Neuron (in vitro differentiated cells): ENCODE data around the gene CSTPP1.

Experiments used
- H2AFZ ChIP-seq: one replicate; pipeline ENCODE4 v1.6.1; 2013; ENCODE audit warnings: low read depth, mild to moderate bottlenecking, inconsistent platforms, low read length, moderate library complexity
- H3K27me3 ChIP-seq: one replicate; pipeline ENCODE4 v1.6.1; 2013; ENCODE audit warnings: low read length; ENCODE audit not compliant: insufficient read depth
- H3K36me3 ChIP-seq: one replicate; pipeline ENCODE4 v1.6.1; 2013; ENCODE audit warnings: low read length; ENCODE audit not compliant: insufficient read depth
- H3K4me1 ChIP-seq: one replicate; pipeline ENCODE4 v1.6.1; 2013; ENCODE audit warnings: low read length; ENCODE audit not compliant: insufficient read depth
- H3K4me3 ChIP-seq: 2 replicates; pipeline ENCODE4 v1.5.1; 2013; ENCODE audit warnings: mild to moderate bottlenecking, low read length, moderate library complexity
- H3K9me3 ChIP-seq: one replicate; pipeline ENCODE4 v1.6.1; 2013; ENCODE audit warnings: low read length

Gene CSTPP1

DNA sequence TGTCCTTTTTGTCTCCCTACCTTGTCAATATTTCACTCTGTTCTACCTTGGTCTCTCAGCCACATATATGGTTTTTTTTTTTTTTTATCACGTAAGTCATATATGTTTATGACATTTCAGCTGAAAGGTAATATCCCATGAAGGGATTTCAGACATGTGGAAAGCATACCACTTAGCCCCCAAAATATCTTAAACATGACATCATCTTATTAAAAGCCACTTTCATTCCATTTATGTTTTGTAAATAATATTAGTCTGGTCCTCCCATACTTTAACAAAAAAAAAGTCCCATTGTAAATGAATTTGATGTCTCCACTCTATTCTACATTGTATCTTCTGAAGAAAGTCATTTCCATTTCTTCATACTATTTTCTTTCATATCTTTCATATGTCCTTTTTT is 85.4 kb downstream of the CSTPP1 start:
- no peaks in the 10 kb centered on the region for H3K36me3 ChIP-seq
- H2AFZ ChIP-seq: no peak overlapping the region
- no peaks in the 10 kb centered on the region for H3K27me3 ChIP-seq
- H3K4me3 ChIP-seq: no peak overlapping the region
- H3K4me1 ChIP-seq: peaks cover 20% of the 10 kb centered on the region
- H3K9me3 ChIP-seq: no peaks in the 10 kb centered on the region

DNA sequence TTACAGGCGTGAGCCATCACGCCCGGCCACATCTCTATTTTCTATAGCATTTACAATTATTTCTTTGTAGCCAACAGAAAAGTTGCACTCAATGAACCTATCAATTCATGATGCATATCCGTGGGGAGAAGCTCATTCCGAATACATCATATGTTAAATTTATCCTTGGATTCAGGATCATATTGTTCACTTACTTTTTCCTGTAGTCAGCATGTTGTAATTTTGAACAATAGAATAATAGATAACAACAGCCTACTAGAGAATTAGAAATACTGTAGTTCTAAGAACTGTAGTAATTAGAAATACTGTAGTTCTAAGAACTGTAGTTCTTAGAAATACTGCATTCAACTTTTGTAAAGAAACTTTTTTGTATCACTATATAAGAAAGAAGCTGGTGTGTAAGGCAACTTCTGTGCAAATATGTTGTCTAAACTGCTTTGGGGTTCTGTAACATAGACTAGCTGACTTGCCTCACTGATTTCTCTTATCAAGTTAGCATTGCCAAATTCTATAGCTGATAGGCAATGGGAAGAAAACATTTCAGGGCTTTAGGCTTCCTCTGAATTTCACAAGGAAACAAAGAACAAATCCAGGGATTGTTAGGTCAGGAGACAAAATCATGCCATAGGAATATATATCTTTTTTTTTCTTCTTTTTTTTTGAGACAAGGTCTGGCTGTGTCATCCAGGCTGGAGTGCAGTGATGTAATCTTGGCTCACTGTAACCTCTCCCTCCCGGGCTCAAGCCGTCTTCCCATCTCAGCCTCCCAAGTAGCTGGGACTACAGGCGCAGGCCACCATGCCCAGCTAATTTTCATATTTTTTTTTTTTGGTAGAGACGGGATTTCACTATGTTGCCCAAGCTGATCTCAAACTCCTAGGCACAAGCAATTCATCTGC is 91.9 kb downstream of the CSTPP1 start:
- Histone ChIP-seq H3K4me1 (no peaks in the 10 kb centered on the region), H3K36me3 (no peaks in the 10 kb centered on the region), H3K9me3 (no peaks in the 10 kb centered on the region), H3K4me3 (no peak overlapping the region), H3K27me3 (no peaks in the 10 kb centered on the region), H2AFZ (no peak overlapping the region)

DNA sequence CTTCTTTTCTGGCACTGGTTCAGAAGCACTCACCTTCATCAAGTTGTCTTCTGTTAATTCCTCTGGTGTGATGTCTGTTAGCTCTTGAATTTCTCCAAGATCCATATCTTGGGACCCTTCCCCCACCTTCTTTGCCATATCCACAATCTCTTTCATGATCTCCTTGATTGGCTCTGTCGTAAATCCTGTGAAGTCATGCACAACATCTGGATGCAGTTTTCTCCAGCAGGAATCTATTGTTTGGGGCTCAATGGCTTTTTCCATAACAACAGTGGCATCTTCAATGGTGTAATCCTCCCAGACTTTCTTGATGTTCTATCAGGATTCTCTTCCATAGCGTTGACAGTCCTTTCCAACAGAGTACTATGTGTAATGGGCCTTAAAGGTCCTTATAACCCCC is 96.9 kb downstream of the CSTPP1 start:
- Histone ChIP-seq H2AFZ (no peak overlapping the region), H3K36me3 (no peaks in the 10 kb centered on the region), H3K4me1 (no peaks in the 10 kb centered on the region), H3K9me3 (no peaks in the 10 kb centered on the region), H3K27me3 (no peaks in the 10 kb centered on the region), H3K4me3 (no peak overlapping the region)

DNA sequence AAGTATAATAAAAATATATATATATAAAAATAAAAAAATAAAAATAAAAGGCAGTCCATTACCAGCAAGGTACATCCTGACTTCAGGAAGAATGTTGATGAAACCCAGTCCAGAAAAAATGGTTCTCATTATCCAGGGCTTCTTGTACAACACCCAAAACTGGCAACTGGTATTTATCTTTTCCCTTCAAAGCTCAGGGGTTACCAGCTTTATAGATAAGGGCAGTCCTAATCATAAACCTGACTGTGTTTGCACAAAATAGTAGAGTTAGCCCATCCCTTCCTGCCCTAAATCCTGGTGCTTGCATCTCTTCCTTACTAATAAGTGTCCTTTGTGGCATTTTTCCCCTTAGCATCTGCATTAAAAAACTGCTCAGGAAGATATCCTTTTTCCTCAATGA is 97.5 kb downstream of the CSTPP1 start:
- Histone ChIP-seq H3K36me3 (no peaks in the 10 kb centered on the region), H3K27me3 (no peaks in the 10 kb centered on the region), H2AFZ (no peak overlapping the region), H3K4me3 (no peak overlapping the region), H3K9me3 (no peaks in the 10 kb centered on the region), H3K4me1 (no peaks in the 10 kb centered on the region)

DNA sequence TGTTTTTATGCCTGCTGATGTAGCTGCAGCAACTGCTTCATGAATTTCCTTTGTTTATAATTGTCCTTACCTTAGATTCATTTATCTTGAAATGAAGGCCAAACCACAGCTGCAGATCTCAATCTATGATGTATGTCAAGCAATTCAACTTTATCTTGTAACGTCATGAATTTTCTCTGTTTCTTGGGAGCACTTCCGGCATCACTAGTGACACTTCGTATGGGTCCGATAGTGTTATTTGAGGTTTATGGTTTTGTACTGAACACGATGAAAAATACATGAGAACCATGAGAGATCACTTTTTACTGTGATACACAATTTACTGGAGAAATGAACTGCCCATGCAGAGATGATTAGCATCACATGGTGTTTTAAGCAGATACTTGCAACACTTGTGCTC is 98.5 kb downstream of the CSTPP1 start:
- H3K4me1 ChIP-seq: no peaks in the 10 kb centered on the region
- H3K9me3 ChIP-seq: no peaks in the 10 kb centered on the region
- H3K36me3 ChIP-seq: no peaks in the 10 kb centered on the region

DNA sequence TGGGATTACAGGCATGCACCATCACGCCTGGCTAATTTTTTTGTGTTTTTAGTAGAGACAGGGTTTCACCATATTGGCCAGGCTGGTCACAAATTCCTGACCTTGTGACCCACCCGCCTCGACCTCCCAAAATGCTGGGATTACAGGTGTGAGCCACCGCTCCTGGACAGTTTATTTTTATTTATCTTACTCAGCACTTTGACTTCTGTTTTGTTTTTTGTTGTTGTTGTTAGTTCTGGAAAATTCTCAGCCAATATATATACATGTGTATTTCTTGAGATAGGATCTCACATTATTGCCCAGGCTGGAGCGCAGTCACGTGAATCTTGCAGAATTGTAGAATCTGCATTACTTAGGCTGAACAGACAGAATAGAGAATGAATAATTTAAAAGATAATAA is 107.6 kb downstream of the CSTPP1 start:
- Histone ChIP-seq H3K36me3 (no peaks in the 10 kb centered on the region), H3K4me1 (no peaks in the 10 kb centered on the region), H3K27me3 (no peaks in the 10 kb centered on the region), H3K4me3 (no peak overlapping the region), H3K9me3 (no peaks in the 10 kb centered on the region), H2AFZ (no peak overlapping the region)

More for the DNA sequence above, 98.5 kb downstream of the CSTPP1 start:
- Histone ChIP-seq H3K27me3 (no peaks in the 10 kb centered on the region), H3K4me3 (no peak overlapping the region), H2AFZ (no peak overlapping the region)

DNA sequence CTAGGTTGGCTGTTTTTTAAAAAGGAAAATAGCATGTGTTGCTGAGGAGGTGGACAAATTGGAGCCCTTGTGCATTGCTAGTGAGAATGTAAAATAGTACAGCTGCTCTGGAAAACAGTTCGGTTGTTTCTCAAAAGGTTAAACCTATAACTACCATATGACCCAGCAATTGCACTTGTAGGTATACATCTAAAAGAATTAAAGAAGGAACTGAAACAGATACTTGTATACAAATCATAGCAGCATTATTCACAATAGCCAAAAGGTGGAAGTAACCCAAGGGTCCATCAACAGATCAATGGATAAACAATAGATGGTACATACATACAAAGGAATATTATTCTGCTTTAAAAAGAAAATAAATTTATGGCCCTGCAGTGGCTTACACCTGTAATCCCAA is 111.4 kb downstream of the CSTPP1 start:
- no peak overlapping the region for H2AFZ ChIP-seq
- no peaks in the 10 kb centered on the region for H3K4me1 ChIP-seq
- no peaks in the 10 kb centered on the region for H3K27me3 ChIP-seq
- no peaks in the 10 kb centered on the region for H3K9me3 ChIP-seq
- H3K4me3 ChIP-seq: no peak overlapping the region
- peaks cover 2% of the 10 kb centered on the region for H3K36me3 ChIP-seq

DNA sequence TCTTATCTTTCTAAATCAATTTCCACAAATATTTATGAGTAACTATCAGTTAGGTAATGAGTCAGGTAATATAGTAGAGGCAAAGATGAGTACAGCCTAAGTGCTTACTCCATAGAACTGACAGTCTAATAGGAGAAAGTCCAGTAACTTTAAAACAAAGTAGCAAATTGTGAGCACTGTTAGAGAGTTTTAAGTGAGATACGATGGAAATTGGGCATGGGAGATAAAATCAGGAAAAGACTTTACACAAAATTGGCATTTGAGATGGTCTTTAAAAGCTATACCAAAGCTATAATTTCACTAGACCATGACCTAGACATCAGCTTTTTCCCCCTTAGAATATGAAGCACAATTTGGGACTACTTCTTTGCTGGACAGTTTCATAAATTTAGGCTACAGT is 113.7 kb downstream of the CSTPP1 start:
- no peaks in the 10 kb centered on the region for H3K27me3 ChIP-seq
- no peak overlapping the region for H3K4me3 ChIP-seq
- H3K4me1 ChIP-seq: no peaks in the 10 kb centered on the region
- no peak overlapping the region for H2AFZ ChIP-seq
- peaks cover 5% of the 10 kb centered on the region for H3K36me3 ChIP-seq
- H3K9me3 ChIP-seq: peaks cover 2% of the 10 kb centered on the region

DNA sequence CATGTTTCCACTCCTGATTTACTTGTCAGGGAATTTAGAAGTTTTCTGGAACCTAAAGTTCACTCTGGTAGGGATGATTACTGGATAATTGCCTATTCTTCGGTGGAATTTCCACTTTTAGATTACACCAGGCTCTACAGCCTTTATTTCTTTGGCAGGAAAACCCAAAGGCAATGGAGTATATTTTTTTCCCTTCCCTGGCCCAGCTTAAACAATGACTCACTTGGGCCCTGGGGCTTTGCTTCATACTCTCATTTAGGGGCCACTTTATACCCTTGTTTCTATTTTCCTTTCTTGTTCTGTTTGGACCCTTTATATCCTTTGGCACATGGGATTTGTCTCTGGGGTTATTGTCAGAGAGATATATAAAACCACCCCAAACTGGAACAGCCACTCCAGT is 114.7 kb downstream of the CSTPP1 start:
- Histone ChIP-seq H3K27me3 (no peaks in the 10 kb centered on the region), H2AFZ (no peak overlapping the region), H3K4me1 (no peaks in the 10 kb centered on the region), H3K4me3 (no peak overlapping the region), H3K36me3 (peaks cover 5% of the 10 kb centered on the region), H3K9me3 (peaks cover 2% of the 10 kb centered on the region)

DNA sequence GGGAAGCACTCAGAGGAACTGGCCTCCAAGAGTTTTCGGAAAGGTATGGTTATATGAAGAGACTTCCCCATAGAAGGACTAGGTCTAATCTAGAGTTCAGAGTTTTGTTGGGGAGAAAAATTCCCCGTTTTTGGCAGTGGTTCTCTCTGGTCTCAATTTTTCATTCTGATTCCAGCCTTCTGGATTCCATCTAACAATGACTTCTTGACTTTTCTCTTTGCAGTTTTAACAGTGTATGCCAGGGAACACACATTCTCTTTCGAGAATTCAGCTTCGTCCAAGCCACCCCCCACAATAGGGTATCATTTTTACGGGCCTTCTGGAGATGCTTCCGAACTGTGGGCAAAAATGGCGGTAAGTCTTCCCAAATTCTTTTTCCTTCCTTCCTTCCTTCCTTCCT is 115.6 kb downstream of the CSTPP1 start:
- H3K36me3 ChIP-seq: peaks cover 5% of the 10 kb centered on the region
- no peak overlapping the region for H3K4me3 ChIP-seq
- no peaks in the 10 kb centered on the region for H3K4me1 ChIP-seq
- no peak overlapping the region for H2AFZ ChIP-seq
- no peaks in the 10 kb centered on the region for H3K27me3 ChIP-seq
- H3K9me3 ChIP-seq: peaks cover 2% of the 10 kb centered on the region

DNA sequence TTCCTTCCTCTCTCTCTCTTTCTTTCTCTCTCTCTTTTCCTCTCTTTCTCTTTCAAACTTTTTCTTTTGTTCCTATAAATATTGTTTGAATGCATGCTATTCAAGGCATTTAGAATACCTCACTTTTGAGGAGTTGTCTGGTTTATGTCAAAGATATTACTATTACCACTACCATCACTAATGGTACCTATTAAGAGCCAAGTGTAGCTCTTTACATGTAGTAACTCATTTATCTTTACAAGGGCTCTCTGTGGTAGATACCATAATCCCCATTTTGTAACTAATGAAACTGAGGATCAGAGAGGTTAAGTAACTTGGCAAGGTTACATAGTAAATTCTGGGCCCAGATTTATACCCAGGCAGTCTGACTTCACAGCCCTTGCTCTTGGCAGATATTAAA is 116.0 kb downstream of the CSTPP1 start:
- Histone ChIP-seq H3K4me1 (peaks cover 4% of the 10 kb centered on the region), H2AFZ (no peak overlapping the region), H3K9me3 (peaks cover 2% of the 10 kb centered on the region), H3K36me3 (peaks cover 5% of the 10 kb centered on the region), H3K4me3 (no peak overlapping the region), H3K27me3 (no peaks in the 10 kb centered on the region)

DNA sequence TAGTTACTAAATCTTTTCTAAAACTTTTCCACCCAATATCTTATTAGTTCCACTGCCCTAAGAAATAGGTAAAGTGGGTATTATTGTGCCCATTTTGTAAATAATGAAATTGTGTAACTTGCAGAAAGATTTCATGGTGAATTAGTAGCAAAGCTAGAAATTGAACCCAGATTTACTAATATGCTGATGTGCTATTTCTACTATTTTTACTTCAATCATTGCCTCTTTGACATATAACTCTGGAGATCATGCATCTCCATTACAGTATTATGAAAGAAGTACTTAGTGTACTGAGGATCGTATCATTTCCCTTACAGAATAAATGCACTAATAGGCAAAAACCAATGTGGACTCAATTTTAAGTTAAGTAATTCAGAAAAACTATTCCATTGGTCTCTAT is 119.0 kb downstream of the CSTPP1 start:
- H3K36me3 ChIP-seq: peaks cover 5% of the 10 kb centered on the region
- H2AFZ ChIP-seq: no peak overlapping the region
- peaks cover 5% of the 10 kb centered on the region for H3K4me1 ChIP-seq
- H3K4me3 ChIP-seq: no peak overlapping the region
- peaks cover 2% of the 10 kb centered on the region for H3K9me3 ChIP-seq
- no peaks in the 10 kb centered on the region for H3K27me3 ChIP-seq

DNA sequence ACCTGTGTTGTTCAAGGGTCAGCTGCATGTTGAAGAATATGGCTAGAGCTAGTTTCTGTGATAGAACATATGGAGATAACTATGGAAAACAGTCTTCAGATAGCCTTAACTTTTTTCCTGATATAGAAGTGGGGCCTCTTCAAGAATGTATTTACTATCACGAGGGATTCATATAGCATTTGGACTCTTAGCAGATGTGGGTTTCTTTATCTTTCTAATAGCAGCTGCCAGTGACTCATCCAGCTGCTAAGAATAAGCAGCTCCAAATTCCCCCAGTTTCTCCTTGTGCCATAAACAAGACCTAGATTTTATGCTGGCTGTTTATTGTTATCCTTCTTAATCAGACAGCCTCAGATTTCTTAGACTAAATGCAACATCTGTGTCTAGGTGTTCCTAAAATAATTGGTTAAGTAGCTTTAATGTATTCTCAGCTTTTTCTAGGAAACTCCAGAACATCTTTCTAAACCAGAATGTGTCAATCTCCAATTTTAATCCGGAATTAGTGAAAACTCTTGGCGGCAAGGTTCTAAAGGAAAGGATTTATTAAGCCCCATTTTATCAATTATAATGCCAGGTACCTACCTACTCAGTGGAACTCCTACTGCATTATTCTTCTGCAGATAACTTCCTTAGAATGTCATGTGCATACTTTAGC is 119.8 kb downstream of the CSTPP1 start:
- H3K4me1 ChIP-seq: peaks cover 12% of the 10 kb centered on the region

More for the DNA sequence above, 119.8 kb downstream of the CSTPP1 start:
- no peak overlapping the region for H3K4me3 ChIP-seq
- no peaks in the 10 kb centered on the region for H3K27me3 ChIP-seq
- peaks cover 2% of the 10 kb centered on the region for H3K9me3 ChIP-seq
- peaks cover 5% of the 10 kb centered on the region for H3K36me3 ChIP-seq
- H2AFZ ChIP-seq: no peak overlapping the region
